ENCODE data around the gene TULP4.
"Not testable (repeated sequence)": the region's sequence is repeated elsewhere in the genome, so short reads cannot be mapped to it uniquely, and the experiment has no call there.

TULP4 gene

GRCh38 chr6:158508450-158508849, 196.2 kb downstream of the TULP4 start:
- DNase-seq: no peak

- no peak for DNase-seq
Observed at GRCh38 chr6:158509465-158509864, 197.2 kb downstream of the TULP4 start.

- no peak for DNase-seq
Observed at GRCh38 chr6:158512809-158513208, 200.5 kb downstream of the TULP4 start.

- no peak for DNase-seq
Observed at GRCh38 chr6:158514176-158514575, 201.9 kb downstream of the TULP4 start.

GRCh38 chr6:158514991-158515390, 202.7 kb downstream of the TULP4 start:
- DNase-seq: no peak

- DNase-seq: no peak
Observed at GRCh38 chr6:158516098-158516497, 203.8 kb downstream of the TULP4 start.

- no peak for DNase-seq
Observed at GRCh38 chr6:158517038-158517437, 204.8 kb downstream of the TULP4 start.

GRCh38 chr6:158517581-158517980, 205.3 kb downstream of the TULP4 start:
- no peak for DNase-seq

- DNase-seq: no peak
Observed at GRCh38 chr6:158518191-158519127, 206.2 kb downstream of the TULP4 start.

- no peak for DNase-seq
Observed at GRCh38 chr6:158519300-158519699, 207.0 kb downstream of the TULP4 start.

- DNase-seq: no peak
Observed at GRCh38 chr6:158519761-158520160, 207.5 kb downstream of the TULP4 start.

- DNase-seq: not testable (repeated sequence)
Observed at GRCh38 chr6:158520975-158521374, 208.7 kb downstream of the TULP4 start.

GRCh38 chr6:158521759-158522158, 209.5 kb downstream of the TULP4 start:
- DNase-seq: no peak

- no peak for DNase-seq
Observed at GRCh38 chr6:158522616-158523015, 210.4 kb downstream of the TULP4 start.

GRCh38 chr6:158524311-158524710, 212.0 kb downstream of the TULP4 start:
- DNase-seq: no peak

GRCh38 chr6:158527858-158528257, 215.6 kb downstream of the TULP4 start:
- DNase-seq: not testable (repeated sequence)

- no peak for DNase-seq
Observed at GRCh38 chr6:158528826-158529225, 216.6 kb downstream of the TULP4 start.

GRCh38 chr6:158529629-158530028, 217.4 kb downstream of the TULP4 start:
- no peak for DNase-seq

- DNase-seq: no peak
Observed at GRCh38 chr6:158531566-158531965, 219.3 kb downstream of the TULP4 start.

- no peak for DNase-seq
Observed at GRCh38 chr6:158531970-158532369, 219.7 kb downstream of the TULP4 start.

GRCh38 chr6:158536084-158536890, 224.0 kb downstream of the TULP4 start:
- peak; percentile 45 for DNase-seq

- DNase-seq: no peak
Observed at GRCh38 chr6:158536891-158537798, 224.9 kb downstream of the TULP4 start.

- DNase-seq: no peak
Observed at GRCh38 chr6:158538741-158539140, 226.5 kb downstream of the TULP4 start.

Data from effector CD8-positive, alpha-beta T cell (primary cell).